OCI-LY1 (cell line): ENCODE results near the gene MXRA8.

Source experiments
- H2AFZ ChIP-seq: fragments of 200-600 bp; sonication (generic), shearing (Covaris generic); 2 replicates; pipeline ENCODE4 v1.6.0; 2014; ENCODE audit warnings: antibody characterized with exemption, mild to moderate bottlenecking, low read length
- H3F3A ChIP-seq: fragments of 200-600 bp; sonication (generic), shearing (Covaris generic); 2 replicates; pipeline ENCODE4 v1.6.0; 2014; ENCODE audit warnings: mild to moderate bottlenecking, antibody characterized with exemption, low read length, moderate library complexity; ENCODE audit not compliant: insufficient read depth
- H3K27ac ChIP-seq: fragments of 200-600 bp; sonication (generic); 2 replicates; pipeline ENCODE4 v1.5.1; 2014; ENCODE audit warnings: low read length, mixed run types, mild to moderate bottlenecking, low read depth; ENCODE audit not compliant: poor library complexity, severe bottlenecking
- H3K27me3 ChIP-seq: fragments of 200-600 bp; sonication (generic); 2 replicates; pipeline ENCODE4 v1.6.0; 2014; ENCODE audit warnings: antibody characterized with exemption, mild to moderate bottlenecking, low read length, moderate library complexity; ENCODE audit not compliant: insufficient read depth
- H3K36me3 ChIP-seq: fragments of 200-600 bp; sonication (generic); 2 replicates; pipeline ENCODE4 v1.6.1; 2014; ENCODE audit warnings: mild to moderate bottlenecking, antibody characterized with exemption, low read length, moderate library complexity, mixed read lengths; ENCODE audit not compliant: insufficient read depth
- H3K4me1 ChIP-seq: fragments of 200-600 bp; sonication (generic); 2 replicates; pipeline ENCODE4 v1.5.1; 2014; ENCODE audit warnings: mild to moderate bottlenecking, low read length, moderate library complexity; ENCODE audit not compliant: insufficient read depth, severe bottlenecking
- H3K4me2 ChIP-seq: fragments of 200-600 bp; sonication (generic), shearing (Covaris generic); 2 replicates; pipeline ENCODE4 v1.6.1; 2014; ENCODE audit warnings: low read length
- H3K4me3 ChIP-seq: fragments of 200-600 bp; sonication (generic); 2 replicates; pipeline ENCODE4 v1.5.1; 2014; ENCODE audit warnings: low read length, low read depth, mild to moderate bottlenecking, mixed read lengths; ENCODE audit not compliant: poor library complexity, severe bottlenecking
- H3K79me2 ChIP-seq: fragments of 200-600 bp; shearing (Covaris generic); 2 replicates; pipeline ENCODE4 v1.6.1; 2016; ENCODE audit warnings: mixed run types, low read length, mixed read lengths; ENCODE audit not compliant: insufficient read depth
- H3K9ac ChIP-seq: fragments of 200-600 bp; sonication (generic), shearing (Covaris generic); 2 replicates; pipeline ENCODE4 v1.6.1; 2014; ENCODE audit warnings: mild to moderate bottlenecking, low read length, mixed read lengths
- H3K9me2 ChIP-seq: fragments of 200-600 bp; sonication (generic), shearing (Covaris generic); 2 replicates; pipeline ENCODE4 v1.6.1; 2014; ENCODE audit warnings: low read depth, mild to moderate bottlenecking, low read length, mixed read lengths
- H3K9me3 ChIP-seq: fragments of 200-600 bp; shearing (Covaris generic); 2 replicates; pipeline ENCODE4 v1.6.1; 2014; ENCODE audit warnings: low read length, mixed read lengths
- H4K20me1 ChIP-seq: fragments of 200-600 bp; sonication (generic), shearing (Covaris generic); 2 replicates; pipeline ENCODE4 v1.6.0; 2016; ENCODE audit warnings: mild to moderate bottlenecking, low read length; ENCODE audit not compliant: insufficient read depth
- EZH2 ChIP-seq: fragments of 200-600 bp; sonication (generic), shearing (Covaris generic); IDR thresholded peaks from 2 replicates; pipeline ENCODE4 v1.8.0; 2017; ENCODE audit warnings: borderline replicate concordance, mixed run types, mild to moderate bottlenecking, antibody characterized with exemption, low read length, moderate library complexity, mixed read lengths
- TF ChIP-seq, protein P1 (sequence below): fragments of 200-600 bp; sonication (generic), shearing (Covaris generic); IDR thresholded peaks from 2 replicates; pipeline ENCODE4 v1.5.1; 2017; ENCODE audit warnings: mild to moderate bottlenecking, antibody characterized with exemption, low read length, moderate library complexity, mixed read lengths

MXRA8 gene

DNA sequence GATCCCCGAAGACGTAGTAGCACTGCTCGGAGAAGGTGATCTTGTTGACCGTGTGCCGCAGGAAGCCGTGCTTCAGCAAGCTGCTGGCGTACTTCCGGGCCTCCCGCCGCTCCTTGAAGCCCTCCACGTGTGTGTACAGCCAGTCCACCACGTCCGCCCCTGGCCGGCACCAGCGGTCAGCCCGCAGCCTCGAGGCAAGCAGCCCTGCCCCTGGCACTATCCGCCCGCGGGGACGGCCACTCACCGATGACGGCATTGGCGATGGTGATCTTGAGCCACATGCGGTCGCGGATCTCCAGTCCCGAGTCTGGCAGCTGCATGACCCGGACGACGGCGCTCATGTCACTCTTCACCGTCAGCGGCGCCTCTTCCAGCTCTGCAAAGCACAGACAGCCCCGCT lies 20.1 kb downstream of the MXRA8 start:
- no peaks in the 10 kb centered on the region for H3K27me3 ChIP-seq
- no peak overlapping the region for H3K4me2 ChIP-seq
- no peaks in the 10 kb centered on the region for H4K20me1 ChIP-seq
- H3K27ac ChIP-seq, result no peak overlapping the region
- H3K9me2 ChIP-seq, result no peaks in the 10 kb centered on the region
- TF ChIP-seq, protein P1, sequence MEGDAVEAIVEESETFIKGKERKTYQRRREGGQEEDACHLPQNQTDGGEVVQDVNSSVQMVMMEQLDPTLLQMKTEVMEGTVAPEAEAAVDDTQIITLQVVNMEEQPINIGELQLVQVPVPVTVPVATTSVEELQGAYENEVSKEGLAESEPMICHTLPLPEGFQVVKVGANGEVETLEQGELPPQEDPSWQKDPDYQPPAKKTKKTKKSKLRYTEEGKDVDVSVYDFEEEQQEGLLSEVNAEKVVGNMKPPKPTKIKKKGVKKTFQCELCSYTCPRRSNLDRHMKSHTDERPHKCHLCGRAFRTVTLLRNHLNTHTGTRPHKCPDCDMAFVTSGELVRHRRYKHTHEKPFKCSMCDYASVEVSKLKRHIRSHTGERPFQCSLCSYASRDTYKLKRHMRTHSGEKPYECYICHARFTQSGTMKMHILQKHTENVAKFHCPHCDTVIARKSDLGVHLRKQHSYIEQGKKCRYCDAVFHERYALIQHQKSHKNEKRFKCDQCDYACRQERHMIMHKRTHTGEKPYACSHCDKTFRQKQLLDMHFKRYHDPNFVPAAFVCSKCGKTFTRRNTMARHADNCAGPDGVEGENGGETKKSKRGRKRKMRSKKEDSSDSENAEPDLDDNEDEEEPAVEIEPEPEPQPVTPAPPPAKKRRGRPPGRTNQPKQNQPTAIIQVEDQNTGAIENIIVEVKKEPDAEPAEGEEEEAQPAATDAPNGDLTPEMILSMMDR, result no peak
- TF ChIP-seq EZH2, result no peak
- no peak overlapping the region for H3K9ac ChIP-seq
- H3K4me3 ChIP-seq, result no peak overlapping the region
- H2AFZ ChIP-seq, result no peak overlapping the region
- no peaks in the 10 kb centered on the region; the same call in 1 of the 2 replicates for H3K36me3 ChIP-seq
- H3F3A ChIP-seq, result no peaks in the 10 kb centered on the region
- H3K4me1 ChIP-seq, result no peaks in the 10 kb centered on the region
- H3K79me2 ChIP-seq, result no peaks in the 10 kb centered on the region
- H3K9me3 ChIP-seq, result no peaks in the 10 kb centered on the region

DNA sequence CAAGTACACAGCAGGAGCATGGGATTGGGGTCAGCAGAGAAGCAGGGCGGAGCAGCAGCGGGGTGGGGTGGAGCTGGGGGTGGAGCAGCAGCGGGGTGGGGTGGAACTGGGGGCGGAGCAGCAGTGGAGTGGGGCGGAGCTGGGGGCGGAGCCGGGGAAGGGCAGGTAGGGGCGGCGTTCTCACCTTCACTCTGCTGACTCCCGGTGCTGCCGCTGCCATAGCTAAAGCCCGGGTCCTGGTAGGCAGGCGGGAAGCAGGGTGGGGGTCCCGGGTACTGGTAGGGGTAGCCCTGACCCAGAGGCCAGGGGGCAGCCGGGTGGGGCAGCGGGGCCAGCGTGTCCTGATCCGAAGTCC lies 20.6 kb downstream of the MXRA8 start:
- no peaks in the 10 kb centered on the region; the same call in 1 of the 2 replicates for H3K36me3 ChIP-seq
- no peaks in the 10 kb centered on the region for H4K20me1 ChIP-seq
- no peak overlapping the region for H2AFZ ChIP-seq
- H3K9ac ChIP-seq, result no peak overlapping the region
- no peaks in the 10 kb centered on the region for H3K9me3 ChIP-seq
- H3K4me1 ChIP-seq, result no peaks in the 10 kb centered on the region
- H3K27me3 ChIP-seq, result no peaks in the 10 kb centered on the region
- H3F3A ChIP-seq, result no peaks in the 10 kb centered on the region
- no peak overlapping the region for H3K4me3 ChIP-seq
- H3K4me2 ChIP-seq, result no peak overlapping the region
- TF ChIP-seq, protein P1, result no peak
- TF ChIP-seq EZH2, result no peak
- H3K9me2 ChIP-seq, result no peaks in the 10 kb centered on the region
- no peak overlapping the region for H3K27ac ChIP-seq
- H3K79me2 ChIP-seq, result no peaks in the 10 kb centered on the region

DNA sequence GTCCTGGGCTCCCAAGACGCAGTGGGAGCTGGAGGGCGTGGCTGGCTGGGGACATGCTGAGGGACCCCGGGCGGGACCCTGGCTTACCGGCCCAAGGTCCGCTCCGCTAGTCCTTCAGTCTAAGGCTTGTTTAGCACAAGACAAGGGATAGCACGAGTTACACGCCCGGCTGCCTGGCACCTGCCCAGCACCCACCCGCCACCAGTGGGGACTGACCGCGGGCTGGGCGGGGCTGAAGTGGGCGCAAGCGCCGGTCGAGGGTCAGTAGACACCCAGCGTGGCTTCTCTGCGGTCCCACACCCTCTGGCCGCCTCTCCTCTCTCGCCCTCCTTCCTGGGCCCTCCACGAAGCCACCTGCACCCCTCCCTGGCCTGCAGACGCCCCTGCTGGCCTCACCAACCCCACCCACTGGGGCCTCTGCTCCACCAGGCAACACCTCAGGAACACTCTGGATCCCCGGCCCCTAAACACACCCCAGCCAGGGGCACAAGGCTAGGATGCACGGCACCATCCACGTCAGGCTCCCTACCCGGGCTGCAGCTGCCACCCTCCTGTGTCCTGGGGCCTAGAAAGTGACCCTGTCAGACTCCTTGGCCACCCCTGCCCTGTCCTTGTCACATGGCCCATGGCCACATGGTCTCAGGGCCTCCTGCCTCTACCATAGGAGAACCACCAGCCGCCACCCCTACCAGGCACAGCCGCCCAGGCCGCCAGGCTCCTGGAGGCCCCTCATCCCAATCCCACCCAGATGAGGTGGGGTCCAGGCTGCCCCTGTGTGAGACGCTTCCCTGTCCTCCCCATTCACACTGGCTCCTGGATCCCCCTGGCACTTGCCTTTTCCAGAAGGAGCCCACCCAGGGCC lies 21.2 kb downstream of the MXRA8 start:
- H3K9ac ChIP-seq, result no peak overlapping the region
- no peaks in the 10 kb centered on the region; the same call in 1 of the 2 replicates for H3K36me3 ChIP-seq
- H3K4me2 ChIP-seq, result no peak overlapping the region
- no peaks in the 10 kb centered on the region for H3K79me2 ChIP-seq
- no peak overlapping the region for H2AFZ ChIP-seq
- H3K4me3 ChIP-seq, result no peak overlapping the region
- H3K27me3 ChIP-seq, result no peaks in the 10 kb centered on the region
- H3F3A ChIP-seq, result no peaks in the 10 kb centered on the region
- H3K4me1 ChIP-seq, result no peaks in the 10 kb centered on the region
- H3K9me3 ChIP-seq, result no peaks in the 10 kb centered on the region
- no peaks in the 10 kb centered on the region for H4K20me1 ChIP-seq
- H3K27ac ChIP-seq, result no peak overlapping the region
- no peaks in the 10 kb centered on the region for H3K9me2 ChIP-seq
- TF ChIP-seq, protein P1, result no peak
- TF ChIP-seq EZH2, result no peak
